SK-N-MC (cell line): ENCODE measurements around the gene ARHGEF37.

Experiments used
- EZH2 ChIP-seq: fragments of 200-600 bp; sonication (generic); IDR thresholded peaks from one replicate; pipeline ENCODE4 v1.6.1; 2017; ENCODE audit warnings: antibody characterized with exemption
- POLR2AphosphoS5 ChIP-seq: IDR thresholded peaks from 2 replicates; pipeline ENCODE4 v1.6.1; 2012; ENCODE audit warnings: mild to moderate bottlenecking, low read depth, low read length, borderline replicate concordance

GRCh38 chr5:149667829-149668330 lies 86.6 kb downstream of the ARHGEF37 start:
- TF ChIP-seq POLR2AphosphoS5 (no peak), EZH2 (no peak)
